Activated B cell treated with CpG ODN at 0.5 μM for 24 hours (primary cell): Measurements from ENCODE around the gene TRIM17. TPM values are rescaled to one million over a fixed set of nuclear protein-coding genes. Genes with fewer than 3 reads are reported as not detected.

ENCODE experiments used
- ATAC-seq: fragments of 200-7000 bp; cut with Tn5 transposase; one replicate; pipeline ENCODE4 v1.10.0; 2021; ENCODE audit warnings: low read depth, mild to moderate bottlenecking, moderate library complexity
- CTCF ChIA-PET: fragments of 350-600 bp; sonication (Branson Sonifier 250); formaldehyde crosslinking; loops from one replicate; lab custom pipeline; 2021; ENCODE audit warnings: antibody characterized with exemption; lab: Charles Lee
- POLR2A ChIA-PET: fragments of 350-600 bp; sonication (Branson Sonifier 250); formaldehyde crosslinking; loops from one replicate; lab custom pipeline; 2021; ENCODE audit warnings: antibody characterized with exemption; lab: Charles Lee
- DNase-seq: peaks from one replicate; pipeline ENCODE4 v3.0.0; 2022
- H3K27ac Mint-ChIP-seq: one replicate; pipeline ENCODE4 v1.8.0; 2020; ENCODE audit warnings: mixed read lengths
- H3K27me3 Mint-ChIP-seq: one replicate; pipeline ENCODE4 v1.8.0; 2021; ENCODE audit warnings: mixed read lengths
- H3K36me3 Mint-ChIP-seq: one replicate; pipeline ENCODE4 v1.8.0; 2021; ENCODE audit warnings: low read depth, mixed read lengths
- H3K4me1 Mint-ChIP-seq: one replicate; pipeline ENCODE4 v1.8.0; 2021; ENCODE audit warnings: mixed read lengths
- H3K4me3 Mint-ChIP-seq: one replicate; pipeline ENCODE4 v1.8.0; 2020; ENCODE audit warnings: mild to moderate bottlenecking, mixed read lengths
- H3K9me3 Mint-ChIP-seq: one replicate; pipeline ENCODE4 v1.8.0; 2020; ENCODE audit warnings: mixed read lengths
- CTCF ChIP-seq: fragments of 200-600 bp; IDR thresholded peaks from one replicate; pipeline ENCODE4 v1.8.0; 2022; ENCODE audit warnings: antibody characterized with exemption, mild to moderate bottlenecking
- intact Hi-C: fragments of 100-400 bp; cut with micrococcal nuclease; formaldehyde crosslinking; loops from one replicate; pipeline ENCODE4 v1.15.1; 2024
- total RNA-seq: library from RNA; stranded (reverse); gene quantifications from 2 replicates; pipeline ENCODE4 v1.2.3, GENCODE V29; 2022

TRIM17 gene
- total RNA-seq, 1 donor from 2014 or later = not detected

GRCh38 chr1:228408869-228409805, 7.5 kb downstream of the TRIM17 start:
- Mint-ChIP-seq H3K4me1 (peaks cover 30% of the 10 kb centered on the region), H3K9me3 (no peaks in the 10 kb centered on the region), H3K36me3 (peaks cover 5% of the 10 kb centered on the region), H3K27ac (no peak overlapping the region), H3K4me3 (peak overlapping the region; percentile 8), H3K27me3 (no peaks in the 10 kb centered on the region)
- TF ChIP-seq CTCF = no peak
- ChIA-PET CTCF (no interaction called here), POLR2A (interaction anchor here (0.6 to 1.1 kb wide), 2 partner anchors 15 to 20 kb away, joined by 4 to 5 read pairs; no protein-coding TSS in a partner anchor)
- no peak for DNase-seq
- intact Hi-C loops = loop anchor here (5.0 kb wide), 1 partner anchor 93 kb away; no protein-coding TSS in a partner anchor
- ATAC-seq = no peak

GRCh38 chr1:228408041-228408868, 8.4 kb downstream of the TRIM17 start:
- DNase-seq (no peak), ATAC-seq (no peak)
- no peaks in the 10 kb centered on the region for H3K9me3 Mint-ChIP-seq
- intact Hi-C loops = loop anchor here (5.0 kb wide), 1 partner anchor 94 kb away; no protein-coding TSS in a partner anchor
- no peak for TF ChIP-seq CTCF
- peaks cover 12% of the 10 kb centered on the region for H3K36me3 Mint-ChIP-seq
- CTCF ChIA-PET = no interaction called here
- no peaks in the 10 kb centered on the region for H3K27me3 Mint-ChIP-seq
- POLR2A ChIA-PET = no interaction called here
- H3K27ac Mint-ChIP-seq = no peak overlapping the region
- H3K4me1 Mint-ChIP-seq = peaks cover 39% of the 10 kb centered on the region
- peak overlapping the region; percentile 24 for H3K4me3 Mint-ChIP-seq

- DNase-seq (no peak), ATAC-seq (no peak)
- peaks cover 21% of the 10 kb centered on the region for H3K36me3 Mint-ChIP-seq
- no peaks in the 10 kb centered on the region for H3K27me3 Mint-ChIP-seq
- ChIA-PET POLR2A (interaction anchor here (0.6 to 2.6 kb wide), 36 partner anchors 13 to 1982 kb away, joined by 3 to 46 read pairs (median 6); partner anchors contain the start of genes ABCB10, ARF1, GUK1 and IBA57), CTCF (no interaction called here)
- H3K4me1 Mint-ChIP-seq = peaks cover 42% of the 10 kb centered on the region
- peak overlapping the region; percentile 76 for H3K27ac Mint-ChIP-seq
- TF ChIP-seq CTCF = no peak
- no peaks in the 10 kb centered on the region for H3K9me3 Mint-ChIP-seq
- H3K4me3 Mint-ChIP-seq = peak overlapping the region; percentile 90
- intact Hi-C loops = loop anchor here (1.0 to 5.0 kb wide), 7 partner anchors 50 to 619 kb away; partner anchors contain the start of genes GUK1 and RNF187
Measured at GRCh38 chr1:228407106-228408040, 9.3 kb downstream of the TRIM17 start.

- Mint-ChIP-seq H3K27me3 (no peaks in the 10 kb centered on the region), H3K9me3 (no peaks in the 10 kb centered on the region), H3K27ac (peak overlapping the region; percentile 73), H3K36me3 (peaks cover 33% of the 10 kb centered on the region), H3K4me3 (peak overlapping the region; percentile 90), H3K4me1 (peaks cover 42% of the 10 kb centered on the region)
- POLR2A ChIA-PET = interaction anchor here (0.9 to 2.6 kb wide), 8 partner anchors 13 to 618 kb away, joined by 3 to 46 read pairs (median 6); partner anchors contain the start of genes ARF1, MRPL55 and RNF187
- ATAC-seq = no peak
- intact Hi-C loops = loop anchor here (1.0 to 5.0 kb wide), 7 partner anchors 81 to 617 kb away; partner anchors contain the start of genes GUK1, IBA57, MRPL55 and RNF187
- no peak for DNase-seq
- CTCF ChIA-PET = no interaction called here
- no peak for TF ChIP-seq CTCF
Measured at GRCh38 chr1:228405979-228406228, 10.8 kb downstream of the TRIM17 start.
